A673 (cell line): ENCODE data around the gene RPS6KA5. TPM values are rescaled to one million over a fixed set of nuclear protein-coding genes. Genes with fewer than 3 reads are reported as not detected.

Experiments
- BruUV-seq: library from RNA; stranded (reverse); fragments of 400-500 nt; replicated peaks from 2 replicates; lab custom pipeline; 2021; lab: Mats Ljungman, UMichigan
- CTCF ChIA-PET: fragments of 300-600 bp; sonication (Branson Sonifier 250); formaldehyde crosslinking; loops from one replicate; lab custom pipeline; 2022; ENCODE audit warnings: antibody characterized with exemption; lab: Charles Lee
- POLR2A ChIA-PET: fragments of 300-600 bp; sonication (Branson Sonifier 250); formaldehyde crosslinking; loops from one replicate; lab custom pipeline; 2022; ENCODE audit warnings: antibody characterized with exemption; ENCODE audit not compliant: low non-redundant PET; lab: Charles Lee
- DNase-seq: peaks from one replicate; pipeline ENCODE4 v3.0.0-alpha.2; 2015; ENCODE audit warnings: low spot score
- H3K27ac ChIP-seq: fragments of 200-600 bp; sonication (generic); 2 replicates; pipeline ENCODE4 v1.5.1; 2016; ENCODE audit warnings: mixed run types, low read depth, mild to moderate bottlenecking, mixed read lengths, antibody characterized with exemption, low read length; ENCODE audit not compliant: poor library complexity, severe bottlenecking
- H3K27me3 ChIP-seq: fragments of 200-600 bp; sonication (generic); replicated peaks from 2 replicates; pipeline ENCODE4 v1.6.1; 2017; ENCODE audit warnings: mixed run types, low read depth, mild to moderate bottlenecking, mixed read lengths, antibody characterized with exemption, low read length; ENCODE audit not compliant: insufficient read depth, poor library complexity
- H3K36me3 ChIP-seq: fragments of 200-600 bp; sonication (generic); 2 replicates; pipeline ENCODE4 v1.6.1; 2016; ENCODE audit warnings: mixed run types, mild to moderate bottlenecking, mixed read lengths, antibody characterized with exemption, low read length; ENCODE audit not compliant: insufficient read depth, poor library complexity, severe bottlenecking
- H3K4me1 ChIP-seq: fragments of 200-600 bp; sonication (generic); 2 replicates; pipeline ENCODE4 v1.6.1; 2017; ENCODE audit warnings: mixed run types, mild to moderate bottlenecking, mixed read lengths, antibody characterized with exemption, low read length; ENCODE audit not compliant: insufficient read depth, poor library complexity, severe bottlenecking
- H3K4me3 ChIP-seq: fragments of 200-600 bp; sonication (generic); 2 replicates; pipeline ENCODE4 v1.5.1; 2016; ENCODE audit warnings: low read depth, mixed run types, mild to moderate bottlenecking, mixed read lengths, low read length; ENCODE audit not compliant: poor library complexity, severe bottlenecking
- H3K9me3 ChIP-seq: fragments of 200-600 bp; sonication (generic); 2 replicates; pipeline ENCODE4 v1.6.1; 2016; ENCODE audit warnings: mixed run types, low read depth, mild to moderate bottlenecking, mixed read lengths, antibody characterized with exemption, low read length; ENCODE audit not compliant: poor library complexity, severe bottlenecking
- EZH2 ChIP-seq: fragments of 200-600 bp; sonication (generic); IDR thresholded peaks from 2 replicates; pipeline ENCODE4 v1.6.1; 2017; ENCODE audit warnings: borderline replicate concordance, low read depth, mild to moderate bottlenecking, mixed read lengths, antibody characterized with exemption, low read length; ENCODE audit not compliant: poor library complexity, severe bottlenecking
- intact Hi-C: fragments of 100-400 bp; cut with micrococcal nuclease; formaldehyde crosslinking; loops from one replicate; pipeline ENCODE4 v1.10.0; 2022; ENCODE audit not compliant: unreplicated experiment
- total RNA-seq: library from RNA; stranded (reverse); gene quantifications from 2 replicates; pipeline ENCODE4 v1.2.3, GENCODE V29; 2021
- TF ChIP-seq, protein P1 (sequence below): fragments of 300-800, 200-600 bp; sonication (generic); conservative IDR thresholded peaks from 2 replicates; pipeline ENCODE4 v1.5.1; 2017; ENCODE audit warnings: low read depth, mild to moderate bottlenecking, antibody characterized with exemption, low read length, moderate library complexity, mixed read lengths

RPS6KA5 gene
- total RNA-seq, 1 experiment from 2014 or later = 7.6 TPM

DNA sequence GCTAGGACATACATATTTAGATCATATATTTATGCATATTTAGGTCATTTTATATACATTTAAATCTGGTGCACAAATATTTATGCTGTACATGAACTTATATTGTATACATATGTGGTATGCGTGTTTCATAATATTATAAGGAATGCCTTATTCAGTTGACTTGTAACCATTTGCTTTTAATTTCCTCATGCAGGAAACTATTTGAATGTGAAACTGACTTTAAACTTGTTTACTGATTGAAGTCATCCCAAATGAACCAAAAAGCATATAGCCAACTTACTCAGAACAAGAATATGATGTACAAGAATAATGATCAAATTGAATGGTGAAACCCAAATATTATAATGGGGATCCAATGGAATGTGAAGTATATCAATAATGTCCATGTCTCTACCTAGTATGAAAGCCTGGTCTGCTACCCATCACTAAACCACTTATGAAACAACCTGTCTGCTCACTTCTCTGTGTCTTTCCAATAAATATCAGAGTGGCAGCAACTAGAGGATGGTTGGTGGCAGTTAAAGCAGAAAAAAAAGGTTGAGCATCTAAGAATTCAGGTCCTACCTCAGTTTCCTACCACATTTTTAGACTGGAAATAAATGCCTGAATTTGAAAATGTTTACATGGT lies 38.3 kb downstream of the RPS6KA5 start:
- DNase-seq = no peak
- intact Hi-C loops = no loop called here
- no peak for TF ChIP-seq EZH2
- TF ChIP-seq, protein P1, sequence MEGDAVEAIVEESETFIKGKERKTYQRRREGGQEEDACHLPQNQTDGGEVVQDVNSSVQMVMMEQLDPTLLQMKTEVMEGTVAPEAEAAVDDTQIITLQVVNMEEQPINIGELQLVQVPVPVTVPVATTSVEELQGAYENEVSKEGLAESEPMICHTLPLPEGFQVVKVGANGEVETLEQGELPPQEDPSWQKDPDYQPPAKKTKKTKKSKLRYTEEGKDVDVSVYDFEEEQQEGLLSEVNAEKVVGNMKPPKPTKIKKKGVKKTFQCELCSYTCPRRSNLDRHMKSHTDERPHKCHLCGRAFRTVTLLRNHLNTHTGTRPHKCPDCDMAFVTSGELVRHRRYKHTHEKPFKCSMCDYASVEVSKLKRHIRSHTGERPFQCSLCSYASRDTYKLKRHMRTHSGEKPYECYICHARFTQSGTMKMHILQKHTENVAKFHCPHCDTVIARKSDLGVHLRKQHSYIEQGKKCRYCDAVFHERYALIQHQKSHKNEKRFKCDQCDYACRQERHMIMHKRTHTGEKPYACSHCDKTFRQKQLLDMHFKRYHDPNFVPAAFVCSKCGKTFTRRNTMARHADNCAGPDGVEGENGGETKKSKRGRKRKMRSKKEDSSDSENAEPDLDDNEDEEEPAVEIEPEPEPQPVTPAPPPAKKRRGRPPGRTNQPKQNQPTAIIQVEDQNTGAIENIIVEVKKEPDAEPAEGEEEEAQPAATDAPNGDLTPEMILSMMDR = no peak
- ChIA-PET CTCF (interaction anchor here (0.7 kb wide), 1 partner anchor 43 kb away, joined by 5 read pairs; no protein-coding TSS in a partner anchor), POLR2A (no interaction called here)
- Histone ChIP-seq H3K4me1 (no peaks in the 10 kb centered on the region), H3K27ac (no peak overlapping the region), H3K36me3 (no peaks in the 10 kb centered on the region), H3K9me3 (no peaks in the 10 kb centered on the region), H3K4me3 (no peak overlapping the region), H3K27me3 (no peaks in the 10 kb centered on the region)
- no TSS peak for BruUV-seq

DNA sequence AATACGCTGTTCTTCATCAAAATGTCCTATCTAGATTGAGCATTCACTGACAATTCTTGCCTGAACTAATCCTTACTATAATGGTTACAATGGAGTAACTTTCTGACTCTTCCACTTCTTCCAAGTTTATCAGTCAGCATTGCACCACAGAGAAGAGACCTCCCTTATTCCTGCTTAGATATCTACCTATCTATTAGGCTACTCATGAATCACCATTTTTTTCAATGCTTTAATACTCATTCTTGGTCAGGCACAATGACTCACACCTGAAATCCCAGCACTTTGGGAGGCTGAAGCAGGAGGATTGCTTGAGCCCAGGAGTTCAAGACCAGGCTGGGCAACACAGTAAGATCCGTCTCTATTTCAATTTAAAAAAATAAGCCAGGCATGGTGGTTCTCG lies 39.3 kb downstream of the RPS6KA5 start:
- Histone ChIP-seq H3K4me3 (no peak overlapping the region), H3K36me3 (no peaks in the 10 kb centered on the region), H3K27me3 (no peaks in the 10 kb centered on the region), H3K27ac (no peak overlapping the region), H3K4me1 (no peaks in the 10 kb centered on the region), H3K9me3 (no peaks in the 10 kb centered on the region)
- intact Hi-C loops = no loop called here
- TF ChIP-seq, protein P1 = no peak
- TF ChIP-seq EZH2 = no peak
- BruUV-seq = no TSS peak
- CTCF ChIA-PET = no interaction called here
- no peak for DNase-seq
- POLR2A ChIA-PET = no interaction called here

DNA sequence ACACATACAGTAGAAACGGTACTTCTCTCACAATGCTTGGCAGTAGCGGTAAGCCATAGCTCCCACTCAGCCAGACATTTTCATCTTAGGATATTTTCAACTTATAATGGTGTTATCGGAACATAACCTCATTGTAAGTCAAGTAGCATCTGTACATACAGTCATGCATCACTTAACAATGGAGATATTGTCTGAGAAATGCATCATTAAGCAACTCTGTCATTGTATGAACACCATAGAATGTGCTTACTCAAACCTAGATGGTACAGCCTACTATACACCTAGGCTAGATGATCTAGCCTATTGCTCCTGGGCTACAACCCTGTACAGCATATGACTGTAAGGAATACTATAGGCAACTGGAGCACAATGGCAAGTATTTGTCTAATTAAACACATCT lies 40.8 kb downstream of the RPS6KA5 start:
- ChIA-PET POLR2A (no interaction called here), CTCF (no interaction called here)
- TF ChIP-seq, protein P1 = no peak
- TF ChIP-seq EZH2 = no peak
- Histone ChIP-seq H3K27ac (no peak overlapping the region), H3K27me3 (no peaks in the 10 kb centered on the region), H3K36me3 (no peaks in the 10 kb centered on the region), H3K9me3 (no peaks in the 10 kb centered on the region), H3K4me3 (no peak overlapping the region), H3K4me1 (no peaks in the 10 kb centered on the region)
- intact Hi-C loops = no loop called here
- DNase-seq = no peak
- BruUV-seq = no TSS peak
